ENCODE data around the gene ZFHX2. TPM values are rescaled to one million over a fixed set of nuclear protein-coding genes. Genes with fewer than 3 reads are reported as not detected.

The ZFHX2 gene
- total and polyA plus RNA-seq, 2 of the 13 experiments (the other 11 are each of a cell fraction or from before 2014, with no cell fraction given), result 0.17 to 0.44 TPM

- TF ChIP-seq, protein P1, sequence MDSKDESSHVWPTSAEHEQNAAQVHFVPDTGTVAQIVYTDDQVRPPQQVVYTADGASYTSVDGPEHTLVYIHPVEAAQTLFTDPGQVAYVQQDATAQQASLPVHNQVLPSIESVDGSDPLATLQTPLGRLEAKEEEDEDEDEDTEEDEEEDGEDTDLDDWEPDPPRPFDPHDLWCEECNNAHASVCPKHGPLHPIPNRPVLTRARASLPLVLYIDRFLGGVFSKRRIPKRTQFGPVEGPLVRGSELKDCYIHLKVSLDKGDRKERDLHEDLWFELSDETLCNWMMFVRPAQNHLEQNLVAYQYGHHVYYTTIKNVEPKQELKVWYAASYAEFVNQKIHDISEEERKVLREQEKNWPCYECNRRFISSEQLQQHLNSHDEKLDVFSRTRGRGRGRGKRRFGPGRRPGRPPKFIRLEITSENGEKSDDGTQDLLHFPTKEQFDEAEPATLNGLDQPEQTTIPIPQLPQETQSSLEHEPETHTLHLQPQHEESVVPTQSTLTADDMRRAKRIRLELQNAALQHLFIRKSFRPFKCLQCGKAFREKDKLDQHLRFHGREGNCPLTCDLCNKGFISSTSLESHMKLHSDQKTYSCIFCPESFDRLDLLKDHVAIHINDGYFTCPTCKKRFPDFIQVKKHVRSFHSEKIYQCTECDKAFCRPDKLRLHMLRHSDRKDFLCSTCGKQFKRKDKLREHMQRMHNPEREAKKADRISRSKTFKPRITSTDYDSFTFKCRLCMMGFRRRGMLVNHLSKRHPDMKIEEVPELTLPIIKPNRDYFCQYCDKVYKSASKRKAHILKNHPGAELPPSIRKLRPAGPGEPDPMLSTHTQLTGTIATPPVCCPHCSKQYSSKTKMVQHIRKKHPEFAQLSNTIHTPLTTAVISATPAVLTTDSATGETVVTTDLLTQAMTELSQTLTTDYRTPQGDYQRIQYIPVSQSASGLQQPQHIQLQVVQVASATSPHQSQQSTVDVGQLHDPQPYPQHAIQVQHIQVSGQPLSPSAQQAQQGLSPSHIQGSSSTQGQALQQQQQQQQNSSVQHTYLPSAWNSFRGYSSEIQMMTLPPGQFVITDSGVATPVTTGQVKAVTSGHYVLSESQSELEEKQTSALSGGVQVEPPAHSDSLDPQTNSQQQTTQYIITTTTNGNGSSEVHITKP (CRISPR knock-in tag; IDR thresholded peaks at IDR 0.05; ENCODE audit: low read depth), result peak; percentile 73; the same call in 1 of the 2 replicates
- TF ChIP-seq SCMH1 (CRISPR knock-in tag; IDR thresholded peaks at IDR 0.05; ENCODE audit: borderline replicate concordance), result no peak
- TF ChIP-seq ZNF614 (CRISPR knock-in tag; IDR thresholded peaks at IDR 0.05; ENCODE audit: borderline replicate concordance), result peak; percentile 87; the same call in 1 of the 2 replicates
- peak; percentile 66 for TF ChIP-seq ZBTB21 (CRISPR knock-in tag; IDR thresholded peaks at IDR 0.05)
- TF ChIP-seq, protein P2, sequence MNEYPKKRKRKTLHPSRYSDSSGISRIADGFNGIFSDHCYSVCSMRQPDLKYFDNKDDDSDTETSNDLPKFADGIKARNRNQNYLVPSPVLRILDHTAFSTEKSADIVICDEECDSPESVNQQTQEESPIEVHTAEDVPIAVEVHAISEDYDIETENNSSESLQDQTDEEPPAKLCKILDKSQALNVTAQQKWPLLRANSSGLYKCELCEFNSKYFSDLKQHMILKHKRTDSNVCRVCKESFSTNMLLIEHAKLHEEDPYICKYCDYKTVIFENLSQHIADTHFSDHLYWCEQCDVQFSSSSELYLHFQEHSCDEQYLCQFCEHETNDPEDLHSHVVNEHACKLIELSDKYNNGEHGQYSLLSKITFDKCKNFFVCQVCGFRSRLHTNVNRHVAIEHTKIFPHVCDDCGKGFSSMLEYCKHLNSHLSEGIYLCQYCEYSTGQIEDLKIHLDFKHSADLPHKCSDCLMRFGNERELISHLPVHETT (CRISPR knock-in tag; conservative IDR thresholded peaks at IDR 0.05), result peak; percentile 84; the same call in 1 of the 2 replicates
- TF ChIP-seq ZNF260 (CRISPR knock-in tag; IDR thresholded peaks at IDR 0.05; ENCODE audit: borderline replicate concordance, low read depth), result no peak; the same call in 1 of the 2 replicates
- no peak for TF ChIP-seq ZNF142 (CRISPR knock-in tag; IDR thresholded peaks at IDR 0.05)
- TF ChIP-seq TMF1 (CRISPR knock-in tag; IDR thresholded peaks at IDR 0.05; ENCODE audit: low read depth), result peak; percentile 74; the same call in 1 of the 2 replicates
- peak; percentile 33; the same call in 1 of the 2 replicates for TF ChIP-seq HIVEP1 (CRISPR knock-in tag; IDR thresholded peaks at IDR 0.05)
- no peak for TF ChIP-seq ZNF780A (CRISPR knock-in tag; IDR thresholded peaks at IDR 0.05)
- TF ChIP-seq, protein P3, sequence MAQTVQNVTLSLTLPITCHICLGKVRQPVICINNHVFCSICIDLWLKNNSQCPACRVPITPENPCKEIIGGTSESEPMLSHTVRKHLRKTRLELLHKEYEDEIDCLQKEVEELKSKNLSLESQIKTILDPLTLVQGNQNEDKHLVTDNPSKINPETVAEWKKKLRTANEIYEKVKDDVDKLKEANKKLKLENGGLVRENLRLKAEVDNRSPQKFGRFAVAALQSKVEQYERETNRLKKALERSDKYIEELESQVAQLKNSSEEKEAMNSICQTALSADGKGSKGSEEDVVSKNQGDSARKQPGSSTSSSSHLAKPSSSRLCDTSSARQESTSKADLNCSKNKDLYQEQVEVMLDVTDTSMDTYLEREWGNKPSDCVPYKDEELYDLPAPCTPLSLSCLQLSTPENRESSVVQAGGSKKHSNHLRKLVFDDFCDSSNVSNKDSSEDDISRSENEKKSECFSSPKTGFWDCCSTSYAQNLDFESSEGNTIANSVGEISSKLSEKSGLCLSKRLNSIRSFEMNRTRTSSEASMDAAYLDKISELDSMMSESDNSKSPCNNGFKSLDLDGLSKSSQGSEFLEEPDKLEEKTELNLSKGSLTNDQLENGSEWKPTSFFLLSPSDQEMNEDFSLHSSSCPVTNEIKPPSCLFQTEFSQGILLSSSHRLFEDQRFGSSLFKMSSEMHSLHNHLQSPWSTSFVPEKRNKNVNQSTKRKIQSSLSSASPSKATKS (CRISPR knock-in tag; IDR thresholded peaks at IDR 0.05), result no peak
- peak; percentile 89; the same call in 1 of the 2 replicates for TF ChIP-seq ZNF782 (CRISPR knock-in tag; IDR thresholded peaks at IDR 0.05; ENCODE audit: borderline replicate concordance)
- peak; percentile 82; the same call in 1 of the 2 replicates for TF ChIP-seq ZSCAN31 (CRISPR knock-in tag; IDR thresholded peaks at IDR 0.05; ENCODE audit: low read depth)
Measured at GRCh38 chr14:23567186-23568020, 15.8 kb upstream of the ZFHX2 start, which contains the start of gene AP1G2 (continued).

Data from HepG2 (cell line).